IMR-90 (cell line): Measurements from ENCODE around the gene GPR180. TPM values are rescaled to one million over a fixed set of nuclear protein-coding genes. Genes with fewer than 3 reads are reported as not detected.

ENCODE experiments used
- ATAC-seq: fragments of 200-7000 bp; cut with Tn5 transposase; 2 replicates; pipeline ENCODE4 v1.9.1; 2020; ENCODE audit warnings: low read depth, mild to moderate bottlenecking, moderate library complexity
- BruUV-seq: library from RNA; stranded (reverse); fragments of 400-500 nt; replicated peaks from 2 replicates; lab custom pipeline; 2021; lab: Mats Ljungman, UMichigan
- CTCF ChIA-PET: fragments of 300-600 bp; formaldehyde crosslinking; extraction: SDS; loops from one replicate; lab custom pipeline; 2021; ENCODE audit warnings: antibody characterized with exemption; lab: Yijun Ruan, JAX
- POLR2A ChIA-PET: fragments of 300-600 bp; sonication (Branson Sonifier 250); formaldehyde crosslinking; loops from one replicate; lab custom pipeline; 2022; ENCODE audit warnings: antibody characterized with exemption; ENCODE audit not compliant: unreplicated experiment; lab: Charles Lee
- DNase-seq: peaks from one replicate; pipeline ENCODE4 v3.0.0; 2013
- H2AFZ ChIP-seq: replicated peaks from 2 replicates; pipeline ENCODE3; 2013; ENCODE audit warnings: low read length, mild to moderate bottlenecking; ENCODE audit not compliant: poor library complexity
- H2AK5ac ChIP-seq: 2 replicates; pipeline ENCODE4 v1.6.1; 2013; ENCODE audit warnings: low read depth, low read length, inconsistent platforms
- H2AK9ac ChIP-seq: replicated peaks from 2 replicates; pipeline ENCODE3; 2013; ENCODE audit warnings: mild to moderate bottlenecking, low read depth, low read length, moderate library complexity; ENCODE audit not compliant: poor library complexity
- H2BK120ac ChIP-seq: 2 replicates; pipeline ENCODE4 v1.6.1; 2013; ENCODE audit warnings: low read depth, low read length, inconsistent platforms
- H2BK15ac ChIP-seq: 3 replicates; pipeline ENCODE4 v1.6.1; 2013; ENCODE audit warnings: low read depth, low read length, inconsistent platforms
- H2BK20ac ChIP-seq: 2 replicates; pipeline ENCODE4 v1.6.1; 2013; ENCODE audit warnings: low read depth, mild to moderate bottlenecking, inconsistent platforms, low read length, moderate library complexity
- H2BK5ac ChIP-seq: 2 replicates; pipeline ENCODE4 v1.6.1; 2013; ENCODE audit warnings: mild to moderate bottlenecking, low read depth, low read length, inconsistent platforms; ENCODE audit not compliant: poor library complexity, severe bottlenecking
- H3K14ac ChIP-seq: replicated peaks from 2 replicates; pipeline ENCODE4 v1.6.1; 2013; ENCODE audit warnings: low read depth, low read length, inconsistent platforms
- H3K18ac ChIP-seq: 2 replicates; pipeline ENCODE4 v1.6.1; 2013; ENCODE audit warnings: low read depth, low read length, control low read depth
- H3K23ac ChIP-seq: 2 replicates; pipeline ENCODE4 v1.6.1; 2013; ENCODE audit warnings: low read depth, low read length, inconsistent platforms
- H3K27ac ChIP-seq: 2 replicates; pipeline ENCODE4 v1.5.1; 2013; ENCODE audit warnings: mild to moderate bottlenecking, control low read depth, low read length; ENCODE audit not compliant: insufficient read depth
- H3K27me3 ChIP-seq: 2 replicates; pipeline ENCODE4 v1.6.1; 2013; ENCODE audit warnings: low read length; ENCODE audit not compliant: control insufficient read depth, insufficient read depth
- H3K36me3 ChIP-seq: 2 replicates; pipeline ENCODE4 v1.6.1; 2013; ENCODE audit warnings: low read length, mixed read lengths; ENCODE audit not compliant: control insufficient read depth, insufficient read depth
- H3K4ac ChIP-seq: 2 replicates; pipeline ENCODE4 v1.6.1; 2013; ENCODE audit warnings: low read depth, low read length, inconsistent platforms
- H3K4me1 ChIP-seq: 2 replicates; pipeline ENCODE4 v1.6.1; 2013; ENCODE audit warnings: low read length, mixed read lengths; ENCODE audit not compliant: control insufficient read depth, insufficient read depth
- H3K4me2 ChIP-seq: 2 replicates; pipeline ENCODE4 v1.6.1; 2013; ENCODE audit warnings: low read depth, mild to moderate bottlenecking, control low read depth, low read length, moderate library complexity
- H3K4me3 ChIP-seq: 2 replicates; pipeline ENCODE4 v1.5.1; 2013; ENCODE audit warnings: low read depth, mild to moderate bottlenecking, control low read depth, low read length, moderate library complexity; ENCODE audit not compliant: insufficient read depth
- H3K56ac ChIP-seq: 2 replicates; pipeline ENCODE4 v1.6.1; 2013; ENCODE audit warnings: low read length, inconsistent platforms; ENCODE audit not compliant: insufficient read depth; ENCODE audit errors: extremely low read depth
- H3K79me1 ChIP-seq, 2 experiments: 2 replicates each; pipeline ENCODE4 v1.6.1; 2013; ENCODE audit warnings: low read length in 2 of 2, inconsistent platforms in 1 of 2, low read depth in 1 of 2
- H3K9ac ChIP-seq: 2 replicates; pipeline ENCODE4 v1.6.1; 2013; ENCODE audit warnings: low read depth, low read length, control low read depth
- H3K9me1 ChIP-seq: 2 replicates; pipeline ENCODE4 v1.6.1; 2013; ENCODE audit warnings: low read length, inconsistent platforms; ENCODE audit not compliant: insufficient read depth
- H3K9me3 ChIP-seq: 2 replicates; pipeline ENCODE4 v1.6.1; 2013; ENCODE audit warnings: low read length; ENCODE audit not compliant: control insufficient read depth, insufficient read depth
- H4K20me1 ChIP-seq: 2 replicates; pipeline ENCODE4 v1.6.1; 2013; ENCODE audit warnings: low read length, inconsistent platforms; ENCODE audit not compliant: insufficient read depth
- H4K5ac ChIP-seq: 2 replicates; pipeline ENCODE4 v1.6.1; 2013; ENCODE audit warnings: mild to moderate bottlenecking, low read depth, low read length, control low read depth
- H4K8ac ChIP-seq, 2 experiments: 2 replicates each; pipeline ENCODE4 v1.6.1; 2013; ENCODE audit warnings: low read depth in 2 of 2, low read length in 2 of 2, control low read depth in 1 of 2, inconsistent platforms in 1 of 2
- H4K91ac ChIP-seq: 2 replicates; pipeline ENCODE4 v1.6.1; 2013; ENCODE audit warnings: low read depth, low read length, inconsistent platforms; ENCODE audit not compliant: insufficient read depth
- BHLHE40 ChIP-seq: fragments of 150-350 bp; IDR thresholded peaks from 2 replicates; pipeline ENCODE4 v1.6.1; 2016; ENCODE audit warnings: mild to moderate bottlenecking, low read depth, low read length
- CEBPB ChIP-seq: IDR thresholded peaks from 2 replicates; pipeline ENCODE4 v1.6.1; 2012; ENCODE audit warnings: low read depth, low read length, improper control_type of control experiment
- CHD1 ChIP-seq: IDR thresholded peaks from 2 replicates; pipeline ENCODE4 v1.6.1; 2012; ENCODE audit warnings: low read depth, low read length, improper control_type of control experiment
- CTCF ChIP-seq: conservative IDR thresholded peaks from 2 replicates; pipeline ENCODE4 v1.5.1; 2012; ENCODE audit warnings: mild to moderate bottlenecking, low read depth, low read length, improper control_type of control experiment
- ELK1 ChIP-seq: fragments of 150-350 bp; IDR thresholded peaks from 2 replicates; pipeline ENCODE4 v1.6.1; 2016; ENCODE audit warnings: low read depth, mild to moderate bottlenecking, low read length, moderate library complexity, borderline replicate concordance
- FOS ChIP-seq: fragments of 150-350 bp; IDR thresholded peaks from 2 replicates; pipeline ENCODE4 v1.6.1; 2016; ENCODE audit warnings: low read depth, low read length
- MAFK ChIP-seq: IDR thresholded peaks from 2 replicates; pipeline ENCODE4 v1.6.1; 2012; ENCODE audit warnings: low read depth, low read length, improper control_type of control experiment
- MAZ ChIP-seq: IDR thresholded peaks from 2 replicates; pipeline ENCODE4 v1.6.1; 2012; ENCODE audit warnings: low read depth, mild to moderate bottlenecking, low read length, improper control_type of control experiment, moderate library complexity, borderline replicate concordance
- MXI1 ChIP-seq: IDR thresholded peaks from 2 replicates; pipeline ENCODE4 v1.6.1; 2012; ENCODE audit warnings: low read depth, mild to moderate bottlenecking, low read length, moderate library complexity, borderline replicate concordance
- NFE2L2 ChIP-seq: fragments of 150-350 bp; IDR thresholded peaks from 2 replicates; pipeline ENCODE4 v1.6.1; 2016; ENCODE audit warnings: low read depth, mild to moderate bottlenecking, low read length
- POLR2A ChIP-seq: IDR thresholded peaks from 2 replicates; pipeline ENCODE4 v1.6.1; 2012; ENCODE audit warnings: mild to moderate bottlenecking, low read depth, low read length
- RAD21 ChIP-seq: IDR thresholded peaks from 2 replicates; pipeline ENCODE4 v1.6.1; 2012; ENCODE audit warnings: low read length, improper control_type of control experiment
- RCOR1 ChIP-seq: IDR thresholded peaks from 2 replicates; pipeline ENCODE4 v1.6.1; 2012; ENCODE audit warnings: mild to moderate bottlenecking, low read length, improper control_type of control experiment; ENCODE audit not compliant: insufficient replicate concordance
- RFX5 ChIP-seq: IDR thresholded peaks from 2 replicates; pipeline ENCODE4 v1.8.0; 2012; ENCODE audit warnings: low read depth, mild to moderate bottlenecking, low read length, moderate library complexity
- SMC3 ChIP-seq: fragments of 150-350 bp; IDR thresholded peaks from 2 replicates; pipeline ENCODE4 v1.6.1; 2016; ENCODE audit warnings: low read depth, mild to moderate bottlenecking, antibody characterized with exemption, low read length, moderate library complexity
- USF2 ChIP-seq: fragments of 150-350 bp; IDR thresholded peaks from 2 replicates; pipeline ENCODE4 v1.6.1; 2017; ENCODE audit warnings: mild to moderate bottlenecking, antibody characterized with exemption, low read length, low read depth
- dilution Hi-C: fragments of 300-500 bp; cut with HindIII; formaldehyde crosslinking; loops from one replicate; pipeline ENCODE4 v1.14.3; 2018; ENCODE audit warnings: low sequenced_read_pairs; ENCODE audit not compliant: unreplicated experiment
- in situ Hi-C: fragments of 300-500 bp; cut with MboI; formaldehyde crosslinking; loops from 3 replicates; pipeline ENCODE4 v1.14.3; 2019; ENCODE audit warnings: low sequenced_read_pairs, inconsistent platforms, mixed read lengths
- intact Hi-C: fragments of 100-400 bp; cut with micrococcal nuclease; formaldehyde crosslinking; loops from 2 replicates; pipeline ENCODE4 v1.10.0; 2022
- polyA plus RNA-seq, 3 experiments: library from polyadenylated mRNA; depleted of rRNA; stranded (reverse); fragments of >200 nt; gene quantifications; 2 replicates each; pipeline ENCODE4 v1.2.3, GENCODE V29; 2012; ENCODE audit warnings: low replicate concordance in 1 of 3
- total RNA-seq: library from RNA; depleted of rRNA; stranded (reverse); fragments of >200 nt; gene quantifications from 2 replicates; pipeline ENCODE4 v1.2.3, GENCODE V29; 2012

GPR180 gene
- total and polyA plus RNA-seq, 2 of the 4 experiments (the other 2 are of a cell fraction) = 2.8 to 10.8 TPM

GRCh38 chr13:94613051-94613450 is 11.4 kb downstream of the GPR180 start:
- Histone ChIP-seq H3K23ac (no peak overlapping the region), H2AFZ (no peak overlapping the region), H3K27ac (no peak overlapping the region), H3K56ac (0 out of 2 replicates have a peak overlapping the region, but pooled peaks have one; percentile 36), H3K18ac (no peak overlapping the region), H3K14ac (no peak overlapping the region), H3K4me2 (no peak overlapping the region), H2BK120ac (no peak overlapping the region), H4K20me1 (peaks cover 1% of the 10 kb centered on the region; the same call in 1 of the 2 replicates), H3K4ac (no peak overlapping the region), H4K91ac (no peak overlapping the region), H2AK5ac (no peak overlapping the region), H4K5ac (no peak overlapping the region), H3K9me1 (no peaks in the 10 kb centered on the region), H3K9me3 (no peaks in the 10 kb centered on the region), H3K9ac (no peak overlapping the region), H3K79me1 (peaks cover 14 to 21% of the 10 kb centered on the region in 2 experiments; a peak in 3 of 4 replicates), H3K4me1 (no peaks in the 10 kb centered on the region), H4K8ac (no peak overlapping the region), H2BK20ac (no peak overlapping the region), H2BK5ac (no peak overlapping the region), H2BK15ac (no peak overlapping the region), H3K27me3 (no peaks in the 10 kb centered on the region), H3K36me3 (peaks cover 10% of the 10 kb centered on the region), H3K4me3 (no peak overlapping the region), H2AK9ac (no peak overlapping the region)
- DNase-seq (no peak), ATAC-seq (no peak)
- CTCF ChIA-PET = no interaction called here
- dilution Hi-C loops = no loop called here
- in situ Hi-C loops = loop anchor here (5.0 to 25.0 kb wide), 2 partner anchors 176 to 1376 kb away; partner anchors contain the start of gene GPC6
- intact Hi-C loops = no loop called here
- TF ChIP-seq USF2 = no peak
- no peak for TF ChIP-seq CTCF
- TF ChIP-seq ELK1 = no peak
- no peak for TF ChIP-seq RAD21
- TF ChIP-seq POLR2A = no peak
- TF ChIP-seq MAZ = no peak
- TF ChIP-seq SMC3 = no peak
- no peak for TF ChIP-seq RFX5
- TF ChIP-seq MXI1 = no peak
- no peak for TF ChIP-seq NFE2L2
- no peak for TF ChIP-seq BHLHE40
- TF ChIP-seq CHD1 = no peak
- no peak for TF ChIP-seq FOS
- TF ChIP-seq RCOR1 = no peak
- TF ChIP-seq MAFK = no peak
- no peak for TF ChIP-seq CEBPB
- POLR2A ChIA-PET = no interaction called here
- BruUV-seq = no TSS peak
